Measurements from ENCODE around the gene AFAP1L2.

Gene AFAP1L2

GRCh38 chr10:114291076-114291475 lies 113.2 kb downstream of the AFAP1L2 start:
- TF ChIP-seq EP300 (IDR thresholded peaks at IDR 0.05; ENCODE audit: borderline replicate concordance) (no peak), RAD21 (IDR thresholded peaks at IDR 0.05; ENCODE audit: low read depth) (no peak), FOXM1 (IDR thresholded peaks at IDR 0.05; ENCODE audit: borderline replicate concordance, low read depth) (no peak), USF1 (IDR thresholded peaks at IDR 0.05) (no peak), EGR1 (IDR thresholded peaks at IDR 0.05) (no peak), REST (IDR thresholded peaks at IDR 0.05; ENCODE audit: low read depth) (no peak), YY1 (IDR thresholded peaks at IDR 0.05; ENCODE audit: low read depth) (no peak), MAX (IDR thresholded peaks at IDR 0.05) (no peak)

GRCh38 chr10:114290038-114290437 lies 114.3 kb downstream of the AFAP1L2 start:
- no peak for TF ChIP-seq REST (IDR thresholded peaks at IDR 0.05; ENCODE audit: low read depth)
- no peak for TF ChIP-seq CREB1 (IDR thresholded peaks at IDR 0.05; ENCODE audit: low read depth)
- TF ChIP-seq MAX (IDR thresholded peaks at IDR 0.05), result no peak
- no peak for TF ChIP-seq CEBPB (IDR thresholded peaks at IDR 0.05)
- no peak for TF ChIP-seq TEAD4 (IDR thresholded peaks at IDR 0.05)
- no peak for TF ChIP-seq TCF12 (IDR thresholded peaks at IDR 0.05; ENCODE audit: low read depth)
- no peak for TF ChIP-seq TAF1 (IDR thresholded peaks at IDR 0.05; ENCODE audit: low read depth)
- TF ChIP-seq ZBTB7A (IDR thresholded peaks at IDR 0.05; ENCODE audit: low read depth), result no peak
- TF ChIP-seq EP300 (IDR thresholded peaks at IDR 0.05; ENCODE audit: borderline replicate concordance), result no peak
- TF ChIP-seq USF1 (IDR thresholded peaks at IDR 0.05), result no peak
- TF ChIP-seq RAD21 (IDR thresholded peaks at IDR 0.05; ENCODE audit: low read depth), result no peak
- no peak for TF ChIP-seq FOXM1 (IDR thresholded peaks at IDR 0.05; ENCODE audit: borderline replicate concordance, low read depth)
- TF ChIP-seq YY1 (IDR thresholded peaks at IDR 0.05; ENCODE audit: low read depth), result no peak
- TF ChIP-seq NFIC (IDR thresholded peaks at IDR 0.05), result no peak

- no peak for TF ChIP-seq MAX (IDR thresholded peaks at IDR 0.05)
- TF ChIP-seq FOXM1 (IDR thresholded peaks at IDR 0.05; ENCODE audit: borderline replicate concordance, low read depth), result no peak
- TF ChIP-seq RAD21 (IDR thresholded peaks at IDR 0.05; ENCODE audit: low read depth), result no peak
- TF ChIP-seq CEBPB (IDR thresholded peaks at IDR 0.05), result no peak
- no peak for TF ChIP-seq TCF12 (IDR thresholded peaks at IDR 0.05; ENCODE audit: low read depth)
- no peak for TF ChIP-seq REST (IDR thresholded peaks at IDR 0.05; ENCODE audit: low read depth)
- TF ChIP-seq EGR1 (IDR thresholded peaks at IDR 0.05), result no peak
- TF ChIP-seq TAF1 (IDR thresholded peaks at IDR 0.05; ENCODE audit: low read depth), result no peak
- TF ChIP-seq NFIC (IDR thresholded peaks at IDR 0.05), result no peak
- TF ChIP-seq TEAD4 (IDR thresholded peaks at IDR 0.05), result no peak
- no peak for TF ChIP-seq ZBTB7A (IDR thresholded peaks at IDR 0.05; ENCODE audit: low read depth)
- TF ChIP-seq USF1 (IDR thresholded peaks at IDR 0.05), result no peak
- no peak for TF ChIP-seq YY1 (IDR thresholded peaks at IDR 0.05; ENCODE audit: low read depth)
- TF ChIP-seq EP300 (IDR thresholded peaks at IDR 0.05; ENCODE audit: borderline replicate concordance), result no peak
- no peak for TF ChIP-seq CREB1 (IDR thresholded peaks at IDR 0.05; ENCODE audit: low read depth)
Measured at GRCh38 chr10:114289096-114289436, 115.2 kb downstream of the AFAP1L2 start.

GRCh38 chr10:114288424-114289095 lies 115.7 kb downstream of the AFAP1L2 start:
- TF ChIP-seq REST (IDR thresholded peaks at IDR 0.05; ENCODE audit: low read depth), result no peak
- TF ChIP-seq CREB1 (IDR thresholded peaks at IDR 0.05; ENCODE audit: low read depth), result no peak
- no peak for TF ChIP-seq EGR1 (IDR thresholded peaks at IDR 0.05)
- no peak for TF ChIP-seq ZBTB7A (IDR thresholded peaks at IDR 0.05; ENCODE audit: low read depth)
- TF ChIP-seq FOXM1 (IDR thresholded peaks at IDR 0.05; ENCODE audit: borderline replicate concordance, low read depth), result no peak
- TF ChIP-seq EP300 (IDR thresholded peaks at IDR 0.05; ENCODE audit: borderline replicate concordance), result 0 out of 2 replicates have a peak, but pooled peaks have one; percentile 23
- no peak for TF ChIP-seq YY1 (IDR thresholded peaks at IDR 0.05; ENCODE audit: low read depth)
- TF ChIP-seq CEBPB (IDR thresholded peaks at IDR 0.05), result no peak
- no peak for TF ChIP-seq NFIC (IDR thresholded peaks at IDR 0.05)
- TF ChIP-seq RAD21 (IDR thresholded peaks at IDR 0.05; ENCODE audit: low read depth), result no peak
- TF ChIP-seq TCF12 (IDR thresholded peaks at IDR 0.05; ENCODE audit: low read depth), result 0 out of 2 replicates have a peak, but pooled peaks have one; percentile 4
